ENCODE results near the gene SVIL. TPM values are rescaled to one million over a fixed set of nuclear protein-coding genes. Genes with fewer than 3 reads are reported as not detected.
"Not testable (repeated sequence)": the region's sequence is repeated elsewhere in the genome, so short reads cannot be mapped to it uniquely, and the experiment has no call there.

Gene SVIL
- total RNA-seq, 1 donor from 2014 or later, result 0.62 TPM

DNA sequence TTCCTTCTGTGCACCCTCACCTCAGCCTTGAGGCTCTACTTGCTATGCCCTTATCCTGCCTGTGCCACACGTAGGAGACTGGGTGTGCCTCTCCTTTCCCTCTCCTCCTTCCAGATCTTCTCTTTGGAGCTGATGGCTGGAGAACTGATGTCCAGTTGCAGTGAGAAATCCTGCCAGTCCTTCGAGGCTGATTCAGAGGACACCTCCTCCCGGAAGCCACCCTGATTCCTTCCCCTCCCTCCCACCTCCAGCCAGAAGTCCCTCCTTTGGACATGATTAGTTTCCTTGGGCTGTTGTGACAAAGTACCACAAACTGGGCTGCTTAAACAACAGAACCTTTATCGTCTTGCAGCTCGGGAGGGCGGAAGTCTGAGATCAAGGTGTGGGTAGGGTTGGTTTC, 184.4 kb downstream of the SVIL start:
- POLR2A ChIA-PET, result no interaction called here
- DNase-seq (no peak), ATAC-seq (ENCODE audit: low read depth) (no peak)
- Mint-ChIP-seq H3K9me3 (no peaks in the 10 kb centered on the region), H3K27ac (no peak overlapping the region), H3K36me3 (ENCODE audit: low read depth) (peaks cover 2% of the 10 kb centered on the region), H3K4me1 (no peaks in the 10 kb centered on the region), H3K27me3 (no peaks in the 10 kb centered on the region), H3K4me3 (no peak overlapping the region)
- CTCF ChIA-PET, result interaction anchor here (0.6 to 1.4 kb wide), 3 partner anchors 42 to 445 kb away, joined by 3 read pairs; no protein-coding TSS in a partner anchor
- intact Hi-C loops (cut with micrococcal nuclease), result no loop called here
- TF ChIP-seq, protein P1, sequence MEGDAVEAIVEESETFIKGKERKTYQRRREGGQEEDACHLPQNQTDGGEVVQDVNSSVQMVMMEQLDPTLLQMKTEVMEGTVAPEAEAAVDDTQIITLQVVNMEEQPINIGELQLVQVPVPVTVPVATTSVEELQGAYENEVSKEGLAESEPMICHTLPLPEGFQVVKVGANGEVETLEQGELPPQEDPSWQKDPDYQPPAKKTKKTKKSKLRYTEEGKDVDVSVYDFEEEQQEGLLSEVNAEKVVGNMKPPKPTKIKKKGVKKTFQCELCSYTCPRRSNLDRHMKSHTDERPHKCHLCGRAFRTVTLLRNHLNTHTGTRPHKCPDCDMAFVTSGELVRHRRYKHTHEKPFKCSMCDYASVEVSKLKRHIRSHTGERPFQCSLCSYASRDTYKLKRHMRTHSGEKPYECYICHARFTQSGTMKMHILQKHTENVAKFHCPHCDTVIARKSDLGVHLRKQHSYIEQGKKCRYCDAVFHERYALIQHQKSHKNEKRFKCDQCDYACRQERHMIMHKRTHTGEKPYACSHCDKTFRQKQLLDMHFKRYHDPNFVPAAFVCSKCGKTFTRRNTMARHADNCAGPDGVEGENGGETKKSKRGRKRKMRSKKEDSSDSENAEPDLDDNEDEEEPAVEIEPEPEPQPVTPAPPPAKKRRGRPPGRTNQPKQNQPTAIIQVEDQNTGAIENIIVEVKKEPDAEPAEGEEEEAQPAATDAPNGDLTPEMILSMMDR (IDR thresholded peaks at IDR 0.05), result no peak

DNA sequence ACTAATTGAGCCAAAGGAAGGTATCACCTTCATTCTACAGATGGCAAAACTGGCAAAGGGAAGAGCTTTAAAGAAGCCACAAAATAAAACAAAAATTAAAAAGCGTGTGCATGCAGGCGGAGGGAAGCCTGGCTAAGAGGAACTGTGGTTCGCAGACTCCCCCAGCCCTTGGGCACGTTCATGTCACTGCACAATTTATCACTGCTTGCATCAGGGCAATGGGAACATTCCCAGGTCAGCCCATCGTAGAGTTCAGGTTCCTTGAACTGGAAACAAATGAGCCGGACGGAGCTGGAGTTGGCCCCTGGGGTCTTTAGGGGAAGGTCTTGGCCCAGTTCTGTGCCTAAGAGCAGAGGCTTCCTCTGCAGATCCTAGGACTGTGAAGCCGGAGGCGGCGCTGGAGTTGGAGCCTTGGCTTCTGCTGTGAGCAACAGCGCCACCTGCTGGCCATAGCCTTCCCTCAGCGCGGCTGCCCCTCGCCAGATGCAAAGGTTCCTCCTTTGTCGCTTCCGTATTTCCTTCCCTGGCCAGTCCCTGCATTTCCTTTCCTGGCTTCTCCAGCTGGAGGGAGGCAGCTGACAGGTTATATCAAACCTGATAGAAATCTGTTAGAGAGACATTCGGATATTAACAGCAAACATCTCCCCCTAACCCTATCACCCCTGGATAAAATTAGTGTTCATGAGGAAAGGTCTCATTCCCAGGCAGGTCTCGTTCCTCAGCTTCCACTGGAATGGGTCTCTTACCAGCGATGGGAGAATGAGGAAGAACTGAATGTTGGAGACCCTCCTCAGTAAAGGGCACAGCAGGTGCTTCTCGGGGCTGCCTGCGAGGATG, 185.8 kb downstream of the SVIL start:
- H3K36me3 Mint-ChIP-seq (ENCODE audit: low read depth); H3K9me3 Mint-ChIP-seq; H3K4me3 Mint-ChIP-seq; POLR2A ChIA-PET; H3K27me3 Mint-ChIP-seq; H3K27ac Mint-ChIP-seq; H3K4me1 Mint-ChIP-seq: not testable (repeated sequence)
- DNase-seq (peak; percentile 50), ATAC-seq (ENCODE audit: low read depth) (peak; percentile 62)
- intact Hi-C loops (cut with micrococcal nuclease), result loop anchor here (1.0 to 5.0 kb wide), 5 partner anchors 48 to 820 kb away; partner anchors contain the start of gene BAMBI
- CTCF ChIA-PET, result interaction anchor here (1.0 to 1.7 kb wide), 6 partner anchors 13 to 785 kb away, joined by 3 to 5 read pairs (median 3); no protein-coding TSS in a partner anchor

DNA sequence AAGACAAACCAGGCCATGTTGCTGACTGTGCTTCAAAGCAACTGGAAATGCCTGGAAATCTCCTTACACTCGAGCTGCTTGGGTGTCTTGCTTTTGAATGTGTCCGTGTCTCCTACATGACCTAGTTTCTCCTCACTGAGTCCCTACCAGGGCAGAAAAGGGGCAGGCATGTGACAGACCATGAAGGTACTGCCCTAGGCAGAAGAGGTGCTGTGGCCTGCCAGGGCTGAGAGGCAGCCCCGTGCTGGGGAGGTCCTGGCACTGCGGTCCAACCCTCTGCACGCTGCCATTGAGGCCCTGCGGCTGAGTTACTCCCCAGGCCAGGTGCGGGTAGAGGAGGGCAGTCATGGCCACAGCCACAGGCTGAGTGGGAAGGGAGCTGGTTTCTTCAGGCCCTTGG, 186.6 kb downstream of the SVIL start:
- ATAC-seq (ENCODE audit: low read depth), result no peak

DNA sequence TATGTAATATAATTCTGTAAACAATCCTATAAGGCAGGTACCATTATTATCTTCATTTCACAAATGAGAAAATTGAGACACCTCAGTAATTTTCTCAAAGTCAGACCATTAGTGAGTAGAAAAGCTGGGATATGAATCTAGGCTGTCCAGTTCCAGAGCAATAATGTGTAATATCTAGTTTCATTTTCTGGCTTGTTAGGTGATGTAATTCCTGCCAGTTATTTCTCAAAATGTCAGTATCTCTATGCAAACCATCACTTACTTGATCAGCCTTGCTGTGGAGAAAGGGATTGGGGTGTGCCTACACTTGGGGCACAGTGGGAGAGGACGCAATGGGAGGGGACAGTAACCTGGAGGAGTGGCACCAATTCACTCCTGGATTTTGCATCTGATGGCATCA, 188.4 kb downstream of the SVIL start:
- no peak for ATAC-seq (ENCODE audit: low read depth)
- no peak overlapping the region for H3K27ac Mint-ChIP-seq
- DNase-seq, result no peak
- intact Hi-C loops (cut with micrococcal nuclease), result loop anchor here (5.0 kb wide), 1 partner anchor 769 kb away; the partner anchor contains the start of gene BAMBI
- CTCF ChIA-PET, result interaction anchor here (0.6 to 1.6 kb wide), 2 partner anchors 9 to 15 kb away, joined by 3 to 4 read pairs; no protein-coding TSS in a partner anchor
- H3K27me3 Mint-ChIP-seq, result no peaks in the 10 kb centered on the region
- POLR2A ChIA-PET, result no interaction called here
- H3K4me1 Mint-ChIP-seq, result no peaks in the 10 kb centered on the region
- H3K36me3 Mint-ChIP-seq (ENCODE audit: low read depth), result no peaks in the 10 kb centered on the region
- TF ChIP-seq, protein P1 (IDR thresholded peaks at IDR 0.05), result no peak
- no peak overlapping the region for H3K4me3 Mint-ChIP-seq
- no peaks in the 10 kb centered on the region for H3K9me3 Mint-ChIP-seq

More for the DNA sequence above, 186.6 kb downstream of the SVIL start:
- intact Hi-C loops (cut with micrococcal nuclease), result loop anchor here (2.0 to 5.0 kb wide), 3 partner anchors 49 to 819 kb away; partner anchors contain the start of gene BAMBI
- no peaks in the 10 kb centered on the region for H3K9me3 Mint-ChIP-seq
- ChIA-PET CTCF (interaction anchor here (1.1 to 1.7 kb wide), 3 partner anchors 28 to 784 kb away, joined by 3 to 5 read pairs (median 4); no protein-coding TSS in a partner anchor), POLR2A (no interaction called here)
- DNase-seq, result no peak
- H3K4me3 Mint-ChIP-seq, result no peak overlapping the region
- H3K27me3 Mint-ChIP-seq, result no peaks in the 10 kb centered on the region
- no peaks in the 10 kb centered on the region for H3K36me3 Mint-ChIP-seq (ENCODE audit: low read depth)
- no peaks in the 10 kb centered on the region for H3K4me1 Mint-ChIP-seq
- no peak overlapping the region for H3K27ac Mint-ChIP-seq
- TF ChIP-seq, protein P1 (IDR thresholded peaks at IDR 0.05), result no peak

DNA sequence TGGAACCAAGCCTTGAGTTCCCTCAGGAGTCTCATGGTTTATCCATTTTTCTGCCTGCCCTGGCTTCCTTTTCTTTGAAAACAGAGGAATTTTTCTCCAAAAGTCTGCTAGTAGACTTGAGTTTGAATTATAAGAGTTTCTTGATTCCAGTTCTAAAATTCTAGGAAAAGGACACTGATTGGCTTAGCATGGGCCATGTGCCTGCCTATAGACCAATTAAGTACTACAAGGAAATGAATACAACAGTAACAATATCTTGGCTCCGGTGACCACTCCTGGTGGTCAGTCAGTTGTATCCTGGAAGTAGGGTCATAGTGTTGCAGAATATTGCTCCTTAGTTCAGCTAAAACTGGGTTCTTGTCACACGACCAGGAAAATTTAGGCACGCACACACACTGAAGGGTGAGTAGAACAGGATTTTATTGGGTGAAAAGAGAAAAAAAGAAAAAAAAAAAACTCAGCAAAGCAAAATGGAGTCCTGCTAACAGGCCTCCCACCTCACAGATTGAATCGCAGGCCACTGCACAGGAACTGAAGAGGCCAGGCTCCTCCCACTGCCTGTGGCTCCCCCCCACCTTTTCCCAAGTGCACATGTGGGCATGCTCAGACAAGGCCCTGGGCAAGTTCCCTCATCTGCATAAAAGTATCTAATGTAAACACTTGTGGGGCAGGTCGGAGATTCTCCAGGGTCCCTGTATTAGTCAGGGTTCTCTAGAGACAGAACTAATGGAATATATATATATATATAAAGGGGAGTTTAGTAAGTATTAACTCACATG, 190.8 kb downstream of the SVIL start:
- Mint-ChIP-seq H3K36me3 (ENCODE audit: low read depth) (no peaks in the 10 kb centered on the region), H3K4me1 (no peaks in the 10 kb centered on the region), H3K4me3 (no peak overlapping the region), H3K27me3 (no peaks in the 10 kb centered on the region), H3K9me3 (peaks cover 5% of the 10 kb centered on the region), H3K27ac (no peak overlapping the region)
- ATAC-seq (ENCODE audit: low read depth) (no peak), DNase-seq (no peak)
- POLR2A ChIA-PET, result no interaction called here
- intact Hi-C loops (cut with micrococcal nuclease), result no loop called here
- TF ChIP-seq, protein P1 (IDR thresholded peaks at IDR 0.05), result no peak
- CTCF ChIA-PET, result no interaction called here

All from activated B cell treated with CpG ODN at 0.5 μM for 24 hours (primary cell).